BJ (cell line): Measurements from ENCODE around the gene NUFIP1. TPM values are rescaled to one million over a fixed set of nuclear protein-coding genes. Genes with fewer than 3 reads are reported as not detected.

ENCODE experiments used
- CTCF ChIA-PET: fragments of 350-600 bp; formaldehyde crosslinking; extraction: SDS; loops from one replicate; lab custom pipeline; 2021; ENCODE audit warnings: antibody characterized with exemption, inconsistent platforms; lab: Yijun Ruan, JAX
- POLR2A ChIA-PET: fragments of 300-600 bp; sonication (Branson Sonifier 250); formaldehyde crosslinking; extraction: SDS; loops from one replicate; lab custom pipeline; 2021; ENCODE audit warnings: antibody characterized with exemption; lab: Charles Lee
- DNase-seq: peaks from one replicate; pipeline ENCODE4 v3.0.0-alpha.2; 2011; ENCODE audit warnings: low read depth
- H3K27me3 ChIP-seq: 2 replicates; pipeline ENCODE4 v1.6.0; 2011; ENCODE audit warnings: low read length; ENCODE audit not compliant: control insufficient read depth, insufficient read depth
- H3K36me3 ChIP-seq: 2 replicates; pipeline ENCODE4 v1.5.1; 2011; ENCODE audit warnings: low read length; ENCODE audit not compliant: control insufficient read depth, insufficient read depth
- H3K4me3 ChIP-seq: 2 replicates; pipeline ENCODE4 v1.5.1; 2011; ENCODE audit warnings: low read depth, mild to moderate bottlenecking, control low read depth, low read length
- CTCF ChIP-seq: IDR thresholded peaks from 2 replicates; pipeline ENCODE4 v1.5.1; 2011; ENCODE audit warnings: low read depth, mild to moderate bottlenecking, control low read depth, inconsistent platforms, low read length, moderate library complexity; ENCODE audit not compliant: insufficient read depth
- polyA plus RNA-seq: library from polyadenylated mRNA; depleted of rRNA; stranded (reverse); fragments of >200 nt; gene quantifications from 2 replicates; pipeline ENCODE4 v1.2.3, GENCODE V29; 2011

NUFIP1 gene
- polyA plus RNA-seq, 1 experiment = 0.64 TPM

GRCh38 chr13:44912278-44913016 is 76.8 kb downstream of the NUFIP1 start:
- no peak for TF ChIP-seq CTCF
- Histone ChIP-seq H3K36me3 (no peaks in the 10 kb centered on the region), H3K27me3 (no peaks in the 10 kb centered on the region), H3K4me3 (no peak overlapping the region)
- no peak for DNase-seq
- CTCF ChIA-PET = no interaction called here
- POLR2A ChIA-PET = no interaction called here

- ChIA-PET CTCF (no interaction called here), POLR2A (no interaction called here)
Measured at GRCh38 chr13:44908712-44909111, 80.6 kb downstream of the NUFIP1 start.

GRCh38 chr13:44908266-44908665 is 81.0 kb downstream of the NUFIP1 start:
- Histone ChIP-seq H3K36me3 (no peaks in the 10 kb centered on the region), H3K4me3 (no peak overlapping the region), H3K27me3 (no peaks in the 10 kb centered on the region)
- POLR2A ChIA-PET = no interaction called here
- TF ChIP-seq CTCF = no peak
- no peak for DNase-seq
- CTCF ChIA-PET = no interaction called here

More at GRCh38 chr13:44908712-44909111, 80.6 kb downstream of the NUFIP1 start:
- Histone ChIP-seq H3K4me3 (no peak overlapping the region), H3K36me3 (no peaks in the 10 kb centered on the region), H3K27me3 (no peaks in the 10 kb centered on the region)
- no peak for DNase-seq
- no peak for TF ChIP-seq CTCF

- ChIA-PET POLR2A (no interaction called here), CTCF (interaction anchor here (0.6 to 2.7 kb wide), 8 partner anchors 8 to 433 kb away, joined by 3 to 9 read pairs (median 3); no protein-coding TSS in a partner anchor)
- no peak for TF ChIP-seq CTCF
- Histone ChIP-seq H3K27me3 (no peaks in the 10 kb centered on the region), H3K4me3 (no peak overlapping the region), H3K36me3 (no peaks in the 10 kb centered on the region)
- no peak for DNase-seq
Measured at GRCh38 chr13:44906713-44907112, 82.6 kb downstream of the NUFIP1 start.

GRCh38 chr13:44906230-44906629 is 83.0 kb downstream of the NUFIP1 start:
- no peak overlapping the region for H3K4me3 ChIP-seq
- no peak for DNase-seq
- H3K36me3 ChIP-seq = no peaks in the 10 kb centered on the region
- no peak for TF ChIP-seq CTCF
- CTCF ChIA-PET = interaction anchor here (0.6 to 2.7 kb wide), 7 partner anchors 8 to 423 kb away, joined by 3 to 9 read pairs (median 3); no protein-coding TSS in a partner anchor
- POLR2A ChIA-PET = interaction anchor here (1.0 kb wide), 1 partner anchor 11 kb away, joined by 5 read pairs; no protein-coding TSS in a partner anchor
- H3K27me3 ChIP-seq = no peaks in the 10 kb centered on the region
